Lower leg skin (tissue), 4 donors: Measurements from ENCODE around the gene TBL3. TPM values are rescaled to one million over a fixed set of nuclear protein-coding genes. Genes with fewer than 3 reads are reported as not detected.

Experiments used
- DNase-seq, 2 donors: peaks; one replicate each; pipeline ENCODE4 v3.0.0-alpha.2; 2019; ENCODE audit warnings: low spot score in 2 of 2
- H3K4me3 ChIP-seq: fragments of 200-600 bp; sonication (generic); 2 replicates; pipeline ENCODE4 v1.5.1; 2017; ENCODE audit warnings: mild to moderate bottlenecking, low read depth; ENCODE audit not compliant: poor library complexity, severe bottlenecking
- POLR2A ChIP-seq, 2 donors: fragments of 450-650 bp; IDR thresholded peaks; one replicate each; pipeline ENCODE4 v1.6.1; 2016 to 2017; ENCODE audit warnings: antibody characterized with exemption in 2 of 2, mild to moderate bottlenecking in 1 of 2, moderate library complexity in 1 of 2
- WGBS, 2 donors: methylation state at CpG; one replicate each; pipeline ENCODE4 v1.1.5; 2018; 5-methylcytosine and 5-hydroxymethylcytosine counted together
- intact Hi-C: fragments of 100-400 bp; cut with DNase I; formaldehyde crosslinking; loops from one replicate; pipeline ENCODE4 v1.15.0; 2023; ENCODE audit warnings: low total_unique reads
- total RNA-seq, 4 donors: library from RNA; depleted of rRNA; stranded (reverse); fragments of >200 nt; gene quantifications; one replicate each; pipeline ENCODE4 v1.1.0, GENCODE V29; 2016
- TF ChIP-seq, protein P1 (sequence below), 3 donors: fragments of 450-650 bp; IDR thresholded peaks; one replicate each; pipeline ENCODE4 v1.5.1; 2016; ENCODE audit warnings: antibody characterized with exemption in 3 of 3, mild to moderate bottlenecking in 3 of 3, moderate library complexity in 2 of 3

TBL3 gene
- total RNA-seq, 4 donors from 2014 or later: 60.8 to 114 (median 83.7) TPM

DNA sequence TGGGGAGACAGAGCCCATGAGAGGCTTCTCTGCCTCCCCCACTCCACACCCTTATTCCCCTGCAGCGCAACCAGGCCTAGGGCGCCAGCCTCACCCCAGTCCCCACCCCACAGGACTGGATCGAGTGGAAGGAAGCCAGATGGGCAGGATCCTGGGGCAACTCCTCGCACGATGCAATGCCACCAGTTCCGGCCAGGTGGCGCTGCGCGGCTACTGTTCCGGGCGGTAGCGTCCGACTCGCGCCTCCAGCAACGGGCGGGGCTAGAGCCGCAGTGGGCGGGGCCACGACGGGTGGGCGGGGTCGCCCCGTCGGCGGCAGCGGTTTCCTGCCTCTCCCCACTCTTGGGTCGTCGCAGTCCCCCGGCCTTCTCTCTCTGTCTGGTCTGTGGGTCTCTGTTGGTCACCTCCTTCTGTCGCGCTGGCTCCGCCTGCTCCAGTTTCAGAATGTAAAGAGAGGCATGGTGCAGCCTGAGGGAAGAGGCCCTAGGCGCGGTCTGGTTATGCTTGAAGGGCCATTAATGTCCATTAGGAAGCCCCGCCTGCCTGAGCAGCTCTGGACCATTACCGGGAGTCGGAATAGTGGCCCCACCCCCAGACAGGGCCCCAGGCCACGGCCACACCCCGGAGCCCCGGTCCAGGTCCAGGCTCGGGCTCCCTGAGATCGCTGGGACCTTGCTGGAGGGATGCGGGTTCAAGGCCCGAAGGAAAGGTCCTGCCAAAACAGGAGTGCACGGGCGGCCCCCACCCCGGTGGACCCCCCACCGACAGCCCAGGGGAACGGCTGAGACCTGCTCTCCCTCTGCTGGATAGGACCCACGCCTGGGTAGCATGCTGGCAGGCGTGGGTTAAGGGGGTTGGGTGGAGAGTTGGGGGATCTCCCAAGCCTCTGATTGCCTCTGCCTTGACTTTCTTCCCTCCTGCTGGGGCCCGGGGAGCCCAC, 51.5 kb downstream of the TBL3 start:
- 11 to 16% methylated on average over 28 to 52 of the region's 53 CpGs for WGBS, 2 donors
- no peak overlapping the region for H3K4me3 ChIP-seq
- DNase-seq: peak; percentile 88 to 98
- intact Hi-C loops: loop anchor here (5.0 kb wide), 1 partner anchor 119 kb away; no protein-coding TSS in a partner anchor
- TF ChIP-seq POLR2A (IDR thresholded peaks at IDR 0.05): no peak
- TF ChIP-seq, protein P1, sequence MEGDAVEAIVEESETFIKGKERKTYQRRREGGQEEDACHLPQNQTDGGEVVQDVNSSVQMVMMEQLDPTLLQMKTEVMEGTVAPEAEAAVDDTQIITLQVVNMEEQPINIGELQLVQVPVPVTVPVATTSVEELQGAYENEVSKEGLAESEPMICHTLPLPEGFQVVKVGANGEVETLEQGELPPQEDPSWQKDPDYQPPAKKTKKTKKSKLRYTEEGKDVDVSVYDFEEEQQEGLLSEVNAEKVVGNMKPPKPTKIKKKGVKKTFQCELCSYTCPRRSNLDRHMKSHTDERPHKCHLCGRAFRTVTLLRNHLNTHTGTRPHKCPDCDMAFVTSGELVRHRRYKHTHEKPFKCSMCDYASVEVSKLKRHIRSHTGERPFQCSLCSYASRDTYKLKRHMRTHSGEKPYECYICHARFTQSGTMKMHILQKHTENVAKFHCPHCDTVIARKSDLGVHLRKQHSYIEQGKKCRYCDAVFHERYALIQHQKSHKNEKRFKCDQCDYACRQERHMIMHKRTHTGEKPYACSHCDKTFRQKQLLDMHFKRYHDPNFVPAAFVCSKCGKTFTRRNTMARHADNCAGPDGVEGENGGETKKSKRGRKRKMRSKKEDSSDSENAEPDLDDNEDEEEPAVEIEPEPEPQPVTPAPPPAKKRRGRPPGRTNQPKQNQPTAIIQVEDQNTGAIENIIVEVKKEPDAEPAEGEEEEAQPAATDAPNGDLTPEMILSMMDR (IDR thresholded peaks at IDR 0.05): peak in 1 of 3 donors; percentile 93

DNA sequence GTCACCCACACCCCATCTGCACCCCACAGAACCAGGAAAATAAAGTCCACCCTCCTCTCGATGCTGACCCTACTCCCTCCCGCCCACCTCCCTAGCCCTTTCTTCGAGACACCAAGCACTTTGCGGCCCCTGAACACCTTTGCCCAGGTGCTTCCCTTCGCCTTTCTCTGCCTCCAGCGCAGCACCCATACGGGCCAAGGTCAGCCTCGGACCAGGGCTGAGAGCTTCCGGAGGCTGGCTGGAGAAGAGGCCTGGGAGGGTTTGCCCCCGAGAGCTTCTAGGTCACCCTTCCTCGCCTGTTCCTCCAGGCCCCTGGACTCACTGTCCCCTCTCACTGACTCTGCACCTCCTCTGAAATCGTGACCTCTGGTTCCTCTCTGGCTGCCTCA, 52.2 kb downstream of the TBL3 start:
- WGBS, 2 donors: 83 to 92% methylated on average over 12 of the region's 12 CpGs
- no peak for DNase-seq
- no peak overlapping the region for H3K4me3 ChIP-seq
- intact Hi-C loops: loop anchor here (5.0 kb wide), 1 partner anchor 118 kb away; no protein-coding TSS in a partner anchor
- TF ChIP-seq, protein P1 (IDR thresholded peaks at IDR 0.05): no peak
- TF ChIP-seq POLR2A (IDR thresholded peaks at IDR 0.05): no peak

DNA sequence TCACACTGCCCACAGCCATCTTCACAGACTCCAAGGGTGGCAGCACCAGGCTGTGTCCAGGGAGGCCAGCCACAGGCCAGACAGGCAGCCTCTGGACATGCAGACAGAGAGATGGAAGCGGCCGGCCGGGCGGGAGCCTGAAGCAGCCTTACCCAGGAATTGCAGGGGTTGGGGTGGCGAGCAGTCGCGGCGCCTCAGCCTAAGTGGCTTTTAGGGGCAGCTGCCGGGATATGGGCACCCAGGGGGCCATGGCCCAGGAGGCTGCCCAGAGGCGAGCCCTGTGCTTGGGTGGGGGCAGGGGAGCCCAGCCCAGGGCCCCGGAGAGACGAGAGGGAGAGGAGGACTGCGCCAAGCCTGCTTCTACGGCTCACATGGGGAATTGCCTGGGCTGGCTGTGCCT, 53.4 kb downstream of the TBL3 start:
- H3K4me3 ChIP-seq: no peak overlapping the region
- intact Hi-C loops: no loop called here
- DNase-seq: no peak
- WGBS, 2 donors: 95% methylated on average over 13 to 14 of the region's 14 CpGs
- no peak for TF ChIP-seq POLR2A (IDR thresholded peaks at IDR 0.05)
- TF ChIP-seq, protein P1 (IDR thresholded peaks at IDR 0.05): no peak

DNA sequence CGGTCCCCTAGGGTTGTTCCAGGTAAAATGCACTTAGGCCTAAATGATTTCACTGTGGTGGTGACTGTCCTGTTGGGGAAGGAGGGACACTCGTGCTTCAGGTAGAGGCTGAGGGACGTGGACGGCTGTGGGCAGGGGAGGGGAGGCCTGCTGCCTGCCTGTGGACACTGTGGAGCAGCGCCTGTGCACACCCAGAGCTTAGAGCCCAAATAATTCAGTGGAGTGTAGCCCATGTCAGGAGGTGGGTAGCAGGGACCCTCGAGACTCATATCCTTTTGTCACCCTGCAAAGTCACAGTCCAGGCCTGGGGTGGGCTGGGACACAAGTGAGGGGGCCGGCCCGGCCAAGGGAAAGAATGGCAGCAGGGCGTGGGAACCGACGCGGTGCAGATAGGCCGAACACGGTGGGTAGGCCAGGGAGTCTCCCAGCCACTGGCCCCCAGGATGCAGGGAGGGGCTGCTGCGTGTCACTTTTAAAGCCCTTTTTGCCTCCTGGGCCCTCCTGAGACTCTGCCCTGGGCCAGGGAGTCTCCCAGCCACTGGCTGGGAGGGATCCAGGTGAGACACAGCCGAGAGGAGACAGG, 54.1 kb downstream of the TBL3 start:
- DNase-seq: no peak
- 76 to 83% methylated on average over 15 to 16 of the region's 16 CpGs for WGBS, 2 donors

DNA sequence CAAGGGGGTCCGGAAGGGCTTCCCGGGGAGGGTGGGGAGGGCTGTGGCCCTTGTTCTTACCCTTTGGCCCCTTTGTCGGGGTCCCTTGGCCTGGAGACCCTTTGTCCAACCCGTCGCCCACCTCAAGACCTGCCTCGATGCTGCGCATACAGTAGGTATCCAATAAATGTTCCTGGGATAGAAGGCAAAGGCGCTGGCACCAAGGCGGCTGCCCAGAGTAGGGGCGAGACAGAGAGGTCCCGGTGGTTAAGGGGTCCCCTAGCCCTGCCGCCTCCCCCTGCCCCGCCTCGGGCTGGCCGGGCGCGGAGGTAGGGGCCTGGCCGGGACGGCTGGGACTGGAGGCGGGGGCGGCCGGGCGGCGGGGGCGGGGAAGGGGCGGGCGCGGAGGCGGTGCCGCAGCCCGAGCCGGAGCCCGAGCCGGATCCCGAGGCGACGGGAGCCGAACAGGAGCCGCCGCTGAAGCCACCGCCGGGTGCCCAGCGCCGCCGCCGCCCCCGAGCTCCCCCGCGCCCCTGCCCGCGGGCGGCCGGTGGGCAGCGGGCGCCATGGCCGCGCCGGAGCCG, 54.7 kb downstream of the TBL3 start, which contains the start of gene NHERF2:
TSS of gene NHERF2 (plus strand) at position 442 of the 563 bp plus-strand sequence. CDS start at position 546, 104 bp downstream.
- DNase-seq: no peak
- intact Hi-C loops: no loop called here
- no peak for TF ChIP-seq POLR2A (IDR thresholded peaks at IDR 0.05)
- TF ChIP-seq, protein P1 (IDR thresholded peaks at IDR 0.05): no peak

More for the DNA sequence above, 54.1 kb downstream of the TBL3 start:
- H3K4me3 ChIP-seq: no peak overlapping the region
- intact Hi-C loops: no loop called here
- TF ChIP-seq, protein P1 (IDR thresholded peaks at IDR 0.05): no peak
- TF ChIP-seq POLR2A (IDR thresholded peaks at IDR 0.05): no peak

More for the DNA sequence above, 54.7 kb downstream of the TBL3 start, which contains the start of gene NHERF2:
- WGBS, 2 donors: 12% methylated on average over 26 of the region's 59 CpGs; no CpG with 5 or more reads in 1 of the 2 donors
- H3K4me3 ChIP-seq: peak within 1 kb of the TSS; percentile 31
